IMR-90 (cell line): ENCODE results near the gene SRCIN1. TPM values are rescaled to one million over a fixed set of nuclear protein-coding genes. Genes with fewer than 3 reads are reported as not detected.

Experiments used
- ATAC-seq: fragments of 200-7000 bp; cut with Tn5 transposase; 2 replicates; pipeline ENCODE4 v1.9.1; 2020; ENCODE audit warnings: low read depth, mild to moderate bottlenecking, moderate library complexity
- BruUV-seq: library from RNA; stranded (reverse); fragments of 400-500 nt; replicated peaks from 2 replicates; lab custom pipeline; 2021; lab: Mats Ljungman, UMichigan
- CTCF ChIA-PET: fragments of 300-600 bp; formaldehyde crosslinking; extraction: SDS; loops from one replicate; lab custom pipeline; 2021; ENCODE audit warnings: antibody characterized with exemption; lab: Yijun Ruan, JAX
- POLR2A ChIA-PET: fragments of 300-600 bp; sonication (Branson Sonifier 250); formaldehyde crosslinking; loops from one replicate; lab custom pipeline; 2022; ENCODE audit warnings: antibody characterized with exemption; ENCODE audit not compliant: unreplicated experiment; lab: Charles Lee
- DNase-seq: peaks from one replicate; pipeline ENCODE4 v3.0.0; 2013
- H2AFZ ChIP-seq: replicated peaks from 2 replicates; pipeline ENCODE3; 2013; ENCODE audit warnings: low read length, mild to moderate bottlenecking; ENCODE audit not compliant: poor library complexity
- H2AK5ac ChIP-seq: 2 replicates; pipeline ENCODE4 v1.6.1; 2013; ENCODE audit warnings: low read depth, low read length, inconsistent platforms
- H2AK9ac ChIP-seq: replicated peaks from 2 replicates; pipeline ENCODE3; 2013; ENCODE audit warnings: mild to moderate bottlenecking, low read depth, low read length, moderate library complexity; ENCODE audit not compliant: poor library complexity
- H2BK120ac ChIP-seq: 2 replicates; pipeline ENCODE4 v1.6.1; 2013; ENCODE audit warnings: low read depth, low read length, inconsistent platforms
- H2BK15ac ChIP-seq: 3 replicates; pipeline ENCODE4 v1.6.1; 2013; ENCODE audit warnings: low read depth, low read length, inconsistent platforms
- H2BK20ac ChIP-seq: 2 replicates; pipeline ENCODE4 v1.6.1; 2013; ENCODE audit warnings: low read depth, mild to moderate bottlenecking, inconsistent platforms, low read length, moderate library complexity
- H2BK5ac ChIP-seq: 2 replicates; pipeline ENCODE4 v1.6.1; 2013; ENCODE audit warnings: mild to moderate bottlenecking, low read depth, low read length, inconsistent platforms; ENCODE audit not compliant: poor library complexity, severe bottlenecking
- H3K14ac ChIP-seq: replicated peaks from 2 replicates; pipeline ENCODE4 v1.6.1; 2013; ENCODE audit warnings: low read depth, low read length, inconsistent platforms
- H3K18ac ChIP-seq: 2 replicates; pipeline ENCODE4 v1.6.1; 2013; ENCODE audit warnings: low read depth, low read length, control low read depth
- H3K23ac ChIP-seq: 2 replicates; pipeline ENCODE4 v1.6.1; 2013; ENCODE audit warnings: low read depth, low read length, inconsistent platforms
- H3K27ac ChIP-seq: 2 replicates; pipeline ENCODE4 v1.5.1; 2013; ENCODE audit warnings: mild to moderate bottlenecking, control low read depth, low read length; ENCODE audit not compliant: insufficient read depth
- H3K27me3 ChIP-seq: 2 replicates; pipeline ENCODE4 v1.6.1; 2013; ENCODE audit warnings: low read length; ENCODE audit not compliant: control insufficient read depth, insufficient read depth
- H3K36me3 ChIP-seq: 2 replicates; pipeline ENCODE4 v1.6.1; 2013; ENCODE audit warnings: low read length, mixed read lengths; ENCODE audit not compliant: control insufficient read depth, insufficient read depth
- H3K4ac ChIP-seq: 2 replicates; pipeline ENCODE4 v1.6.1; 2013; ENCODE audit warnings: low read depth, low read length, inconsistent platforms
- H3K4me1 ChIP-seq: 2 replicates; pipeline ENCODE4 v1.6.1; 2013; ENCODE audit warnings: low read length, mixed read lengths; ENCODE audit not compliant: control insufficient read depth, insufficient read depth
- H3K4me2 ChIP-seq: 2 replicates; pipeline ENCODE4 v1.6.1; 2013; ENCODE audit warnings: low read depth, mild to moderate bottlenecking, control low read depth, low read length, moderate library complexity
- H3K4me3 ChIP-seq: 2 replicates; pipeline ENCODE4 v1.5.1; 2013; ENCODE audit warnings: low read depth, mild to moderate bottlenecking, control low read depth, low read length, moderate library complexity; ENCODE audit not compliant: insufficient read depth
- H3K56ac ChIP-seq: 2 replicates; pipeline ENCODE4 v1.6.1; 2013; ENCODE audit warnings: low read length, inconsistent platforms; ENCODE audit not compliant: insufficient read depth; ENCODE audit errors: extremely low read depth
- H3K79me1 ChIP-seq, 2 experiments: 2 replicates each; pipeline ENCODE4 v1.6.1; 2013; ENCODE audit warnings: low read length in 2 of 2, inconsistent platforms in 1 of 2, low read depth in 1 of 2
- H3K9ac ChIP-seq: 2 replicates; pipeline ENCODE4 v1.6.1; 2013; ENCODE audit warnings: low read depth, low read length, control low read depth
- H3K9me1 ChIP-seq: 2 replicates; pipeline ENCODE4 v1.6.1; 2013; ENCODE audit warnings: low read length, inconsistent platforms; ENCODE audit not compliant: insufficient read depth
- H3K9me3 ChIP-seq: 2 replicates; pipeline ENCODE4 v1.6.1; 2013; ENCODE audit warnings: low read length; ENCODE audit not compliant: control insufficient read depth, insufficient read depth
- H4K20me1 ChIP-seq: 2 replicates; pipeline ENCODE4 v1.6.1; 2013; ENCODE audit warnings: low read length, inconsistent platforms; ENCODE audit not compliant: insufficient read depth
- H4K5ac ChIP-seq: 2 replicates; pipeline ENCODE4 v1.6.1; 2013; ENCODE audit warnings: mild to moderate bottlenecking, low read depth, low read length, control low read depth
- H4K8ac ChIP-seq, 2 experiments: 2 replicates each; pipeline ENCODE4 v1.6.1; 2013; ENCODE audit warnings: low read depth in 2 of 2, low read length in 2 of 2, control low read depth in 1 of 2, inconsistent platforms in 1 of 2
- H4K91ac ChIP-seq: 2 replicates; pipeline ENCODE4 v1.6.1; 2013; ENCODE audit warnings: low read depth, low read length, inconsistent platforms; ENCODE audit not compliant: insufficient read depth
- CEBPB ChIP-seq: IDR thresholded peaks from 2 replicates; pipeline ENCODE4 v1.6.1; 2012; ENCODE audit warnings: low read depth, low read length, improper control_type of control experiment
- MAFK ChIP-seq: IDR thresholded peaks from 2 replicates; pipeline ENCODE4 v1.6.1; 2012; ENCODE audit warnings: low read depth, low read length, improper control_type of control experiment
- RFX5 ChIP-seq: IDR thresholded peaks from 2 replicates; pipeline ENCODE4 v1.8.0; 2012; ENCODE audit warnings: low read depth, mild to moderate bottlenecking, low read length, moderate library complexity
- WGBS, 2 experiments: methylation state at CpG; one replicate each; pipeline versions ENCODE4 v1.1.5 to v1.1.7; 2013; ENCODE audit warnings: missing lambda C conversion rate in 2 of 2; ENCODE audit not compliant: insufficient read length in 1 of 2; ENCODE audit errors: extremely low coverage in 2 of 2; 5-methylcytosine and 5-hydroxymethylcytosine counted together
- dilution Hi-C: fragments of 300-500 bp; cut with HindIII; formaldehyde crosslinking; loops from one replicate; pipeline ENCODE4 v1.14.3; 2018; ENCODE audit warnings: low sequenced_read_pairs; ENCODE audit not compliant: unreplicated experiment
- in situ Hi-C: fragments of 300-500 bp; cut with MboI; formaldehyde crosslinking; loops from 3 replicates; pipeline ENCODE4 v1.14.3; 2019; ENCODE audit warnings: low sequenced_read_pairs, inconsistent platforms, mixed read lengths
- intact Hi-C: fragments of 100-400 bp; cut with micrococcal nuclease; formaldehyde crosslinking; loops from 2 replicates; pipeline ENCODE4 v1.10.0; 2022
- polyA plus RNA-seq, 3 experiments: library from polyadenylated mRNA; depleted of rRNA; stranded (reverse); fragments of >200 nt; gene quantifications; 2 replicates each; pipeline ENCODE4 v1.2.3, GENCODE V29; 2012; ENCODE audit warnings: low replicate concordance in 1 of 3
- total RNA-seq: library from RNA; depleted of rRNA; stranded (reverse); fragments of >200 nt; gene quantifications from 2 replicates; pipeline ENCODE4 v1.2.3, GENCODE V29; 2012
- TF ChIP-seq, protein P1 (sequence below): fragments of 150-350 bp; IDR thresholded peaks from 2 replicates; pipeline ENCODE4 v1.6.1; 2017; ENCODE audit warnings: mild to moderate bottlenecking, antibody characterized with exemption, low read length, low read depth

The SRCIN1 gene
- total and polyA plus RNA-seq, 2 of the 4 experiments (the other 2 are of a cell fraction) = not detected

DNA sequence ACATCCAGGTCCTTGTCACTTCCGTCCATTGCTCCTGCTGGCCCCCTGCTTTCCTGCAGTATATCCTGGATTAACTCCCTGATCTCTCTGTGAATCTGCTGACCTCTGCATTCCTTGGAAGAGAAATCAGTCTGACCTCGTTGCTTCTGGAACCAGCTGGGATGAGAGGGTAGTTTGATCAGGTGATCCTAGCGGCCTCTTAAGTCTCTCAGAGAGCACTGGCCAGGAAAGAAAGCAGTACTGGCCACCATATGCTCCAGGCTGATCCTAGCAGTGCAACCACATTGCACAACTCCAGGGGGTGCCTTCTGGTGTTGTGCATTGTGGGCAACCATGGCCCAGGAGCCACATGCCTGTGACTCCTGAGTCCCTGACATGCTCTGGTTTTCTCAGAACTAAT is 98.3 kb downstream of the SRCIN1 start:
- H4K5ac ChIP-seq = no peak overlapping the region
- no peaks in the 10 kb centered on the region for H3K9me3 ChIP-seq
- H3K9me1 ChIP-seq = peaks cover 28% of the 10 kb centered on the region
- CTCF ChIA-PET = interaction anchor here (1.7 kb wide), 1 partner anchor 86 kb away, joined by 4 read pairs; no protein-coding TSS in a partner anchor
- H2AK9ac ChIP-seq = peak overlapping the region; percentile 65
- H3K4me1 ChIP-seq = peaks cover 12% of the 10 kb centered on the region
- peaks cover 48% of the 10 kb centered on the region for H4K20me1 ChIP-seq
- no peaks in the 10 kb centered on the region for H3K27me3 ChIP-seq
- H4K91ac ChIP-seq = no peak overlapping the region
- dilution Hi-C loops = no loop called here
- no peak overlapping the region for H2BK20ac ChIP-seq
- H3K23ac ChIP-seq = no peak overlapping the region
- in situ Hi-C loops = no loop called here
- H3K14ac ChIP-seq = no peak overlapping the region
- no peak overlapping the region for H4K8ac ChIP-seq
- no peak overlapping the region for H3K18ac ChIP-seq
- no peak for ATAC-seq
- intact Hi-C loops = no loop called here
- no peak overlapping the region for H3K4ac ChIP-seq
- H2BK15ac ChIP-seq = no peak overlapping the region
- H3K9ac ChIP-seq = no peak overlapping the region
- no peak overlapping the region for H3K27ac ChIP-seq
- WGBS, 2 experiments = 100% methylated on average over 1 of the region's 3 CpGs; no CpG with 5 or more reads in 1 of the 2 experiments
- no peak overlapping the region for H2AK5ac ChIP-seq
- peaks cover 46% of the 10 kb centered on the region for H3K36me3 ChIP-seq
- H3K79me1 ChIP-seq = peaks cover 2 to 35% of the 10 kb centered on the region in 2 experiments; a peak in 2 of 4 replicates
- no peak overlapping the region for H3K4me2 ChIP-seq
- no TSS peak for BruUV-seq
- POLR2A ChIA-PET = no interaction called here
- DNase-seq = no peak
- H3K4me3 ChIP-seq = no peak overlapping the region
- no peak overlapping the region for H2BK120ac ChIP-seq
- H3K56ac ChIP-seq = no peak overlapping the region
- TF ChIP-seq MAFK = peak; percentile 91
- TF ChIP-seq, protein P1, sequence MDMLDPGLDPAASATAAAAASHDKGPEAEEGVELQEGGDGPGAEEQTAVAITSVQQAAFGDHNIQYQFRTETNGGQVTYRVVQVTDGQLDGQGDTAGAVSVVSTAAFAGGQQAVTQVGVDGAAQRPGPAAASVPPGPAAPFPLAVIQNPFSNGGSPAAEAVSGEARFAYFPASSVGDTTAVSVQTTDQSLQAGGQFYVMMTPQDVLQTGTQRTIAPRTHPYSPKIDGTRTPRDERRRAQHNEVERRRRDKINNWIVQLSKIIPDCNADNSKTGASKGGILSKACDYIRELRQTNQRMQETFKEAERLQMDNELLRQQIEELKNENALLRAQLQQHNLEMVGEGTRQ = 0 out of 2 replicates have a peak, but pooled peaks have one; percentile 3
- peak; percentile 50; the same call in 1 of the 2 replicates for TF ChIP-seq CEBPB
- TF ChIP-seq RFX5 = no peak
- peak overlapping the region; percentile 43 for H2AFZ ChIP-seq
- no peak overlapping the region for H2BK5ac ChIP-seq
